LNCAP (cell line): ENCODE results near the gene GTF2H4.

Experiments
- TF ChIP-seq, protein P1 (sequence below): fragments of 450-650 bp; IDR thresholded peaks from 2 replicates; pipeline ENCODE4 v1.5.1; 2017; ENCODE audit warnings: mild to moderate bottlenecking

GTF2H4 gene

DNA sequence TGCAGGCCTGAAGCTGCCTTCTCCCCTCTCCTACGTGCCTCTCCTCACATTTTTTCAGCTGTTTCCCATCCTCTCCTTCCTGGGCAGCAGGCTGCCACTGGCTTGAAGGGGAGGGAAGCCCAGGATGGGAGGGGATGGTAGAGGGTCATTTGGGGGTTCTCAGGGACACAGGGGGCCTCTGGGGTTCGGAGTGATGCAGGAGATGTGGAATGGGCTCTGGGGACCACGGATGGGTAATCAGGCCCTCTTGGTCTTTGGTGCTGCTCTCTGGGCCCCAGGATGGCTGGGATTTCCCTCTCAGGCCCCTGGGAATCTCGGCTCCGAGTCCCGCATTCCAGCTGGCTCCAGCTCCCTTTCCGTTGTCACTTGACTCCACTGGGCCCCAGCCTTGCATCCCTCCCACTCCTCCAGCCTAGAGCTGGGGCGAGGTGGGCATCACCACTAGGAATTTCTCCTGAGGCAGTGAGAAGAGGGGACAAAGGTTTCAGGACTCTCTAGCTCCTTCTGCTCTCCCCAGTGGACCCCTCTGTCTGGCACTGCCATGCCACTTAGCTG is 25.7 kb upstream of the GTF2H4 start:
- TF ChIP-seq, protein P1, sequence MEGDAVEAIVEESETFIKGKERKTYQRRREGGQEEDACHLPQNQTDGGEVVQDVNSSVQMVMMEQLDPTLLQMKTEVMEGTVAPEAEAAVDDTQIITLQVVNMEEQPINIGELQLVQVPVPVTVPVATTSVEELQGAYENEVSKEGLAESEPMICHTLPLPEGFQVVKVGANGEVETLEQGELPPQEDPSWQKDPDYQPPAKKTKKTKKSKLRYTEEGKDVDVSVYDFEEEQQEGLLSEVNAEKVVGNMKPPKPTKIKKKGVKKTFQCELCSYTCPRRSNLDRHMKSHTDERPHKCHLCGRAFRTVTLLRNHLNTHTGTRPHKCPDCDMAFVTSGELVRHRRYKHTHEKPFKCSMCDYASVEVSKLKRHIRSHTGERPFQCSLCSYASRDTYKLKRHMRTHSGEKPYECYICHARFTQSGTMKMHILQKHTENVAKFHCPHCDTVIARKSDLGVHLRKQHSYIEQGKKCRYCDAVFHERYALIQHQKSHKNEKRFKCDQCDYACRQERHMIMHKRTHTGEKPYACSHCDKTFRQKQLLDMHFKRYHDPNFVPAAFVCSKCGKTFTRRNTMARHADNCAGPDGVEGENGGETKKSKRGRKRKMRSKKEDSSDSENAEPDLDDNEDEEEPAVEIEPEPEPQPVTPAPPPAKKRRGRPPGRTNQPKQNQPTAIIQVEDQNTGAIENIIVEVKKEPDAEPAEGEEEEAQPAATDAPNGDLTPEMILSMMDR, result no peak

- TF ChIP-seq, protein P1, result no peak
Measured at GRCh38 chr6:30882759-30883684, 25.0 kb upstream of the GTF2H4 start.

DNA sequence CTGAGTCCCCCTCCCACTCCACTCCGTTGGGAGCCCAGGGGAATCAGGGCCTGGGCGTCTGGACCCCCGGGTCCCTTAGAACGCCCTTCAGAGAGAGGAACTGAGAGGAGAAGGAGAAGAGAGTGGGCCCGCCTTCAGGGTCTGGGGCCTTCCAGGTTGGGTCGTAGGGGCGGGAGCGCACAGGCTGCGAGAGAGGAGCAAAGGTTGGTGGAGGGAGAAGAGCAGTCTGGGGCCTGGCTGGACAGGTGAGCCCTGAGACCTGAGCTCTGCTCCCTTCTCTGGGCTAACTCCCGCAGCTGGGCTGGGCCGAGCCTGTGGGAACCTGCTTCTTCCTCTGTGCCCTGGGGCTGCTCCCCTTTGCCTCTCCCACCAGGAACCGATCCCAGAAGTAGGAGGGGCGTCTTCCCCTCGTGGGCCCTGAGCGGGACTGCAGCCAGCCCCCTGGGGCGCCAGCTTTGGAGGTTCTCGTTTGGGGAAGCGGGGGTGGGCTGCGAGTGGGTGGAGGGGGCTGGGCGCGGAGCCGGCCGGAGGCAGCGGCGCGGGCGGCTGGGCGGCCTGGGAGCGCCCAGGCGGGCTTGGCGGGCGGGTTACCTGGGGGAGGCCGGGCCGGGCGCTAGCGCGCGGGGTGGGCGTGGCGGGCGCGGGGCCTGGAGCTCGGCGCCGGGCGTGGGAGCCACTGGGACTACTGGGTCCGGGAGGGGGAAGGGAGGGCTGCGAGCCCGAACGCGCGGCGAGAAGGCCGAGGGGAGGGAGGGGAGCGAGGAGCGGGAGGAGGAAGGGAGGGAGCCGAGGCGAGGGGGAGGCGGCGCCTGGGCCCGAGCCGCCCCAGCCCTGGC is 24.1 kb upstream of the GTF2H4 start, which contains the start of gene DDR1:
TSS of gene DDR1 (plus strand) at position 835 of the 836 bp plus-strand sequence. CDS start 4,211 bp downstream, outside the sequence.
- TF ChIP-seq, protein P1, result no peak

GRCh38 chr6:30884521-30885480 is 23.2 kb upstream of the GTF2H4 start:
- TF ChIP-seq, protein P1, result no peak

- TF ChIP-seq, protein P1, result no peak
Measured at GRCh38 chr6:30885481-30885998, 22.5 kb upstream of the GTF2H4 start.

GRCh38 chr6:30885999-30886896 is 21.8 kb upstream of the GTF2H4 start:
- TF ChIP-seq, protein P1, result no peak
